Nucleus accumbens (tissue), 56 donors: ENCODE measurements around the gene MLXIPL.
"Not testable (repeated sequence)": the region's sequence is repeated elsewhere in the genome, so short reads cannot be mapped to it uniquely, and the experiment has no call there.

ENCODE experiments used
- DNase-seq, 56 donors: peaks; one replicate each; lab custom pipeline; 2025; lab: John Stamatoyannopoulos, UW

The MLXIPL gene, protein sequence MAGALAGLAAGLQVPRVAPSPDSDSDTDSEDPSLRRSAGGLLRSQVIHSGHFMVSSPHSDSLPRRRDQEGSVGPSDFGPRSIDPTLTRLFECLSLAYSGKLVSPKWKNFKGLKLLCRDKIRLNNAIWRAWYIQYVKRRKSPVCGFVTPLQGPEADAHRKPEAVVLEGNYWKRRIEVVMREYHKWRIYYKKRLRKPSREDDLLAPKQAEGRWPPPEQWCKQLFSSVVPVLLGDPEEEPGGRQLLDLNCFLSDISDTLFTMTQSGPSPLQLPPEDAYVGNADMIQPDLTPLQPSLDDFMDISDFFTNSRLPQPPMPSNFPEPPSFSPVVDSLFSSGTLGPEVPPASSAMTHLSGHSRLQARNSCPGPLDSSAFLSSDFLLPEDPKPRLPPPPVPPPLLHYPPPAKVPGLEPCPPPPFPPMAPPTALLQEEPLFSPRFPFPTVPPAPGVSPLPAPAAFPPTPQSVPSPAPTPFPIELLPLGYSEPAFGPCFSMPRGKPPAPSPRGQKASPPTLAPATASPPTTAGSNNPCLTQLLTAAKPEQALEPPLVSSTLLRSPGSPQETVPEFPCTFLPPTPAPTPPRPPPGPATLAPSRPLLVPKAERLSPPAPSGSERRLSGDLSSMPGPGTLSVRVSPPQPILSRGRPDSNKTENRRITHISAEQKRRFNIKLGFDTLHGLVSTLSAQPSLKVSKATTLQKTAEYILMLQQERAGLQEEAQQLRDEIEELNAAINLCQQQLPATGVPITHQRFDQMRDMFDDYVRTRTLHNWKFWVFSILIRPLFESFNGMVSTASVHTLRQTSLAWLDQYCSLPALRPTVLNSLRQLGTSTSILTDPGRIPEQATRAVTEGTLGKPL

DNA sequence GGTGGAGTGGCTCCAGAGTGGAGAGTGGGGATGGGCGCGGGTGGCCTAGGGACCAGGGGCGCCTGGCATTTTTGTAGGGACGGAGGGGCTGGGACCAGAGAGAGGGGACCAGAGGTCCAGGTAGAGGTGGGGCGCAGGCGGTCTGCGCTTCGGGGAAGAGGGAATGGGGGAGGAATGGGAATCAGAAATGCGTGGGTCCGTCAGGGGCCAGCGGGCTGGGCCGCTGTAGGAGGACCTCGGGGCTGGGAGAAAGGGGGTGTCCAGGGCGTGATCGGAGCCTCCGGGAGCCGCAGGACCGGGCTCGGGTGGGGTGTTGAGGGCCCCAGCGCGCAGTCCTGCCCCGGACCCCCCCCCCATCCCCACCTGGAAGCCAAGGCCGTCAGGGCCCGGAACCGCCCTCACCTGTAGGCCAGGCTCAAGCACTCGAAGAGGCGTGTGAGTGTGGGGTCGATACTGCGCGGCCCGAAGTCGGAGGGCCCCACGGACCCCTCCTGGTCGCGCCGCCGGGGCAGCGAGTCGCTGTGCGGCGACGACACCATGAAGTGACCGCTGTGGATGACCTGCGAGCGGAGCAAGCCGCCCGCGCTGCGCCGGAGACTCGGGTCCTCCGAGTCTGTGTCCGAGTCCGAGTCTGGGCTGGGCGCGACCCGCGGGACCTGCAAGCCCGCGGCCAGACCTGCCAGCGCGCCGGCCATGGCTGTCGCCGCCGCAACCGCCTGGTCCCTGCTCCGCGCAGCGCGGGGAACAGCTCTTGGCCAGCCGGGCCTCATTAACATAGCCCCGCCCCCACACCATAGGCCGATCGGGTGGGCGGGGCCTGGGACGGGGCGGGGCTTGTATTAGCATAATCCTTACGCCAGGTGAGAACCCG, at the start of gene MLXIPL:
MLXIPL (minus strand) TSS at position 725 of the 871 bp plus-strand sequence; CDS start at position 695, 30 bp downstream.
- peak in 20 of 56 donors; percentile 2 to 62 (median 24) for DNase-seq

DNA sequence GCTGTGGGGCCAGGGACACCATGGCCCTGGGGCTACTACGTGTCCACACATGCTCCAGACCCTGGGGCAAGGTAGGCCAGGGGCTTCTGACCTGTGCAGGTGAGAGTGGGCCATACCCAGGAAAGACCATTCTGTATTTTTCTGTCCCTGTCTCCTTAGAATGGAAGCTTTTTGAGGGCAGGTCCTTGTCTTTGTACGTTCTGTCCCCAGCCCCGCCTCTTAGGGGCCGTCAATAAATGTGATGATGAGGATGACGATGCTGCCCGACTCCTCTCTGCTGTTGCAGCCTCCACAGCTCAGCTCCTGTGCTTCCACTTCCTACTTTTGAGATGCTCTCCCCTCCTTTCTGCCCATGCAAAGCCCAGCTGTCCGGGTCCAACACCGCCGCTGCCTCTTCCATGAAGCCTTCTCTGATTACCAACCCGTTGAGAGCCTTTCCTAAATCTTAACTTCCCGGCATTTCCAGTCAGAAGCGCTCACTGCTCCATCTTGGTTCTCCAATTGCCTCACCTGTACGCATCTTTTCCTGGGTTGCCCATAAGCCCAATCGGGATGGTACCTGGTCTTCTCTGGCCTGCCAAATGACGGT, 47.6 kb upstream of the MLXIPL start:
- no peak for DNase-seq

DNA sequence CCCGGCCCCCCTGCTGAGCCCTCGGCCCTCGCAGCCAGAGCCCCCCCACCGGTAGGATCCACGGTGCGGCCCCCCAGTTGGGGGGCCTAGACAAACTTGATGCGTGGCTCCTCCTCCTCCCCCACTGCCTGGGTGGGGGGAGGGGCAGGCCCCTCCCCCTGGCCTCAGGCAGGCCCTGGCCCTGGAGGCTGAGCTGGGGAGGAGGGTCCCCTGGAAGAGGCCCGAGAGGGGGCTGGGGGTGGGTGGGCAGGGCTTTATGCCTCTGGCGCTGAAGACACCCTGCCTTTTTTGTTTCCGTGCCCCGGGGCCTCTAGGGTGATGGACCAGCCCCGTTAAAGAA, 47.0 kb upstream of the MLXIPL start:
- no peak for DNase-seq

DNA sequence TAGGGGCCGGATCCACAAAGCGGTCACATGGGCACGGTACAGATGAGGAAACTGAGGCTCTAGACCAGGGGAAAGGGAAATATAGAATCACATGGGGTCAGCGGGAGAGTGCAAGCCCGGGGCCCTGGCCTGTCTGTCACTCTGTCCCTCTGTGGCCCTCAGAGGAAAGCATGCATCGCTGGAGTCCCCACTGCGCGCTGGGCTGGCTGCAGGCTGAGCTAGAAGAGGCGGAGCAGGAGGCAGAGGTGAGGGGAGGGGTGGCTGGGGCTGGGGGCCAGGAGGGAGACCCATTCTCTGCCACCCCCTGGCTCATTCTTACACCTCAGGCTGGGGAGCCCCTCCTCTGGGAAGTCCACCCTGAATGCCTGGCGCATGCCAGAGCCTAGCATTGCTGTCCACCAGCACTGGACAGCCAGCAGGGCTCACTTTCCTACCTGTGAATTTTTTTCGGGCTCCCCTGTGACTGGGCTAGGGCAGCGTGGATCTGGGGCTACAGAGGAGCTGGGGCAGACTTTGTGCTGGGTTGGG, 45.6 kb upstream of the MLXIPL start:
- no peak for DNase-seq

DNA sequence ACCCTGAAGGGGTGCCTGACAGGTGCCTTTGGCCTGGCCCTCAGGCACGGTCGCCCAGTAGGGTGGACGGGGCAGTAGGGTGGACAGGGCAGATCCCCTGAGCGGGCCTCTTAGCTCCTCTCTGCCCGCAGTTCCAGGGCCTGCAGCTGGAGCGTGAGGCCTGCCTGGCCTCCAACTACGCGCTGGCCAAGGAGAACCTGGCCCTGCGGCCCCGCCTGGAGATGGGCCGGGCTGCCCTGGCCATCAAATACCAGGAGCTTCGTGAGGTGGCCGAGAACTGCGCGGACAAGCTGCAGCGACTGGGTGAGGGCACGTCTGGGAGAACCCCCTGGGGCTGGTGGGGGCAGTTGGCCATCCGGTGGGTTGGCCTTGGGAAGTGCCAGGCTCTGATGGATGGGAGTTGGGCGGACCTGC, 45.0 kb upstream of the MLXIPL start:
- DNase-seq: no peak

DNA sequence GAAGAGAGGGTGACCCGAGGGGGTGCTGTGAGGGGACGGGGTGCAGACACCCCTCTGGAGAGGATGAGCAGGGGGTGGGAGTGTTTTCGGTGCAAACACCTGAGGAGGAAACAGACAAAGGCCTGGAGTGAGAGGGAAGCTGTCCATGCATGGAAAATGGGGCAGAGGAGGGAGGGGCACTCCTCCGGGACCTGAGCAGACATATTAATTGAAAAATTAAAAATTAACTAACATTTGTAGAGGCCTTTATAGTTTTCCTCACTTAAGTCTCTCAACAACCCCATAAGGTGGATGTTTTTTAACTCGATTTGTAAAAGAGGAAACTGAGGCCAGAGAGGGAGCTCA, 44.5 kb upstream of the MLXIPL start:
- DNase-seq: no peak

DNA sequence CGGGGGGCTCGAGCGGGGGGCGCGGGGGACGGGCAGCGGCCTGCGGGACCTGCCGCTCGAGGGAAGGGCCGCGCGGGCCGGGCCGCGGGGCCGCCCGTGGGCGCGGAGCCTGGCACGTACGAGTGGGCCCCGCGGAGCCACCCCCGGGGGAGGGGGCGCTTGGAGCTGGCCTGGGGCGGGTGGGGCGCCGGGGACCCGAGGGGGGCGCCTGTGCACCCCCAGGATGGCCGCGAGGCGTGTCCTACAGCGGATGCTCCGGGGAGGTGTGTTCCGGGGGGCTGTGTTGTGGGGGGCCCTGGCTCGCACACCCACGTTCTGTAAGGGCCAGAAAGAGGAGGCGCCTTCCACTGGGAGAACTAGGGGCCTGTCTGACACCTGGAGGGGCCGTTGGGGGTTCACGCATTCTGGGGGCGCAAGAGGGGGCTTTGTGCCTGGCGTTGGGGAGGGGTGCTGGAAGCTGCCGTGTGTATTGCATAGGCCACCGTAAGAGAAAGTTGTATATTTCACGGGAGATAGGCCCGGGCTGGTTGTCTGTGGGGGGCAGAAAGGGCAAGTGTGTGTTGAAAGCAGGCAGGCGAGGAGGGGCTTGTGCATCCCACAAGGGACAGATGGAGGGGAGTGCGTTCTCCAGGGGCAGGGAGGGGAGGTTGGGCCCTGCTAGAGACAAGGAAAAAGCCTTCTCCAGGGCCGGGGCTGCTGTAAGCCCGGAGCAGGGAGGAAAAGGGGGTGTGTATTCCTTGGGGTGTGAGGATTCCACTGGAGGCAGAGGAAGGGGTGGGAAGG, 44.0 kb upstream of the MLXIPL start:
- DNase-seq: peak in 10 of 56 donors; percentile 3 to 36 (median 16)

DNA sequence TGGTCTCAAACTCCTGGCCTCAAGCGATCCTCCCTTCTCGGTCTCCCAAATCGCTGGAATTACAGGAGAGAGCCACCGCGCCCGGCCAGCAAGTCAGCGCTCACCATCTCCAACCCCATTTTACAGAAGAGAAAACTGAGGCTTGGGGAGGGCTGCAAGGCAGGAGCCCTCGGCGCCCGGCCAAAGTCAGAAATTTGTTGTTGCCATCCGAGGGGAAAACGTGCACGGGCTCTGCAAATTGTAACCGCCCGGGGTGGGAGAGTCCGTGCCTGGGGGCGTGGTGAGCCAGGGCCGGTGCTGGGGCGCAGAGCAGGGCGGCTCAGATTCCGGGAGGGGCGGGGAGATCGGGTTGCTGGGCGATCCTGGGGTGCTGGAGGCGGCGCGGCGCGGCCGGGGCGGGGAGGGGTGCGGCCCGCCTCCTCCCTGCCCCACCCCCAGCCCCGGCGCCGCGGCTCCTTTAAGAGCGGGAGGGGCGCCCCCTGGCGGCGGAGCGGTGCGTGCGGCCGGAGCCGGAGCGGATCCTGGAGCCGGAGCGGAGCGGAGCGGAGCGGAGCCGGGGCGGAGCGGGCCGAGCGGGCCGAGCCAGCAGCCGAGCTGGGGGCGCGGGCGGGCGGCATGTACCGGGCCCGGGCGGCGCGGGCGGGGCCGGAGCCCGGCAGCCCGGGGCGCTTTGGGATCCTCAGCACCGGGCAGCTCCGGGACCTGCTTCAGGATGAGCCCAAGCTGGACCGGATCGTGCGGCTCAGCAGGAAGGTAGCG, 43.2 kb upstream of the MLXIPL start, which contains the start of gene VPS37D:
VPS37D (plus strand) TSS at position 488 of the 759 bp plus-strand sequence; CDS start at position 616, 128 bp downstream.
- DNase-seq: peak in 54 of 56 donors; percentile 31 to 91 (median 71)

DNA sequence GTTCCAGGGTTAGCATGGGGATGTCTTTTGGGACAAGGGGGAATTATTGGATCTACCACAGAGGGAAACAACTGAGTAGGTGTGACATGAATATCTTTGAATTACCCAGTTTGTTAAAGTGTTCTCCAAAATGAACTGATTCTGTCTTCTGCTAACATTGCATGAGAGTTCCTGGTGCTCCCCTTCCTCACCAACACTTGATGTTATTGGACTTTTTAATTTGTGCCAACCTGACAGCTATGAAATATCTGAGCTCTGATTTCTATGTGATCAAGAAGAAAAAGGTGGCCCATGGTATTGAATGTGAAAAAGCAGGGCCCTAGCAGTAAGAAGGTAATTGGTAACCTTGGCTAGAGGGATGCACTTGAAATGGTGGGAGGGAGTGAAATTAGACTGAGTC, 38.7 kb upstream of the MLXIPL start:
- DNase-seq: no peak

DNA sequence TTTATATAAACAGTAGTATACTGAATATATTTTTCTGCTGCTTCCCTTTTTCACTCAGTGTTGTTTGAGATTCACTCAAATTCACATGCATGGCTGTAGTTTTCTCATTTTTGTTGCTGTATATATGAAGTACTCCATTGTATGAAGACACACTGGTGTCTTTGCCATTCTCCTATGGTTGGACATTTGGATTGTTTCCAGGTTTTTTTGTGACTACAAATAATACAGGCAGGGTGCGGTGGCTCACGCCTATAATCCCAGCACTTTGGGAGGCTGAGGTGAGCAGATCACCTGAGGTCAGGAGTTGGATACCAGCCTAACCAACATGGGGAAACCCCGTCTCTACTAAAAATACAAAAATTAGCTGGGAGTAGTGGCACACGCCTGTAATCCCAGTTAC, 36.3 kb upstream of the MLXIPL start:
- not testable (repeated sequence) for DNase-seq

DNA sequence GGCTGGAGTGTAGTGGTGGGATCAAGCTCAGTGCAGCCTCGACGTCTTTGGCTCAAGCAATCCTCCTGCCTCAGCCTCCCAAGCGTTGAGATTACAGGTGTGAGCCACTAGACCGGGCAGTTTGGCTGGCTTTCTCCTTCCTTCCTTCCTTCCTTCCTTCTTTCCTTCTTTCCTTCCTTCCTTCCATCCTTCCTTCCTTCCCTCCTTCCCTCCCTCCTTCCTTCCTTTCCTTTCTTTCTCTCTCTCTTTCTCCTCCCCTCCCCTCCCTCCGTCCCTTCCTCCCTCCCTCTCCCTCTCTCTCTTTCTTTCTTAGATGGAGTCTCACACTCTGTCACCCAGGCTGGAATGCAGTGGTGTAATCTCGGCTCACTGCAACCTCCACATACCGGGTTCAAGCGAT, 35.7 kb upstream of the MLXIPL start:
- DNase-seq: no peak

DNA sequence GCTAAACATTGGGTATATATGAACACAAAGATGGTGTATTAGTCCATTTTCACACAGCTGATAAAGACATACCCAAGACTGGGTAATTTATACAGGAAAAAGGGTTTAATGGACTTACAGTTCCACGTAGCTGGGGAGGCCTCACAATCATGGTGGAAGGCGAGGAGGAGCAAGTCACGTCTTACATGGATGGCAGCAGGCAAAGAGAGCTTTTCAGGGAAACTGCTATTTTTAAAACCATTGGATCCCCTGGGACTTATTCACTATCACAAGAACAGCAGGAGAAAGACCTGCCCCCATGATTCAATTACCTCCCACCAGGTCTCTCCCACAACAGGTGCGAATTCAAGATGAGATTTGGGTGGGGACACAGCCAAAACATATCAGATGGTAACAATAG, 31.0 kb upstream of the MLXIPL start:
- not testable (repeated sequence) for DNase-seq

DNA sequence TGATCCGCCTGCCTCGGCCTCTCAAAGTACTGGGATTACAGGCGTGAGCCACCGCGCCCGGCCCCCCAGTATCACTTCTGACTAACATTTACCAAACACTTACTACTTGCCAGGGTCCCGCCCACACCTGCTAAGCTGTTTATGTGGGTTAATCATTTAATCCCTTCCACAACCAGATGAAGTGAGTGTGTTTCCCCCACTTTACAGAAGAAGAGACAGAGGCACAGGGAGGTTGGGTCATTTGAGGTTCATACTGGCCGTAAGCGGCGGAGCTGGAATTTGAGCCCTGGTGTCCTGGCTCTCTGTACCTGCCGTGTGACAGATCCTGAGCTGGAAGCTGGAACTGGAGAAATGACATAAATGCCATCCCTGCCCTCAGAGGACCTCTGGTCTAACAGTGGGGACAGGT, 28.2 kb upstream of the MLXIPL start:
- DNase-seq: no peak

DNA sequence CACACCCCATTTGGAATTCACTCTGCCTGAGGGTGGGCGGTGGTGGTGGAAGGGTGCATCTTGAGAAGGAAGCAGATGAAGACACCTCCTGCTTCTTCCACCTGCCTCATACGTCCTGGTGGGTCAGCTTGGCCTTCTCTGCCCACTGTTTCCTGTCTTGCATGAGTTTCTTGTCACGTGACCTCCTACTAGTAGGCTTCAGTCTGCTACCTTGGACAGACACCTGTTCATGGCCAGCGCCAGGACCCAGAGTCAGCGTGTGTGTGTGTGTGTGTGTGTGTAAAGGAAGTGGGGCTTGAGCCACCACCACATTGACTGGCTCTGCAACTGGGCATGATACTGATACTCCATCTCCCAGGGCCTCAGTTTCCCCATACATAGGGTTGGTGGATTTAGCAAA, 26.2 kb upstream of the MLXIPL start:
- no peak for DNase-seq

DNA sequence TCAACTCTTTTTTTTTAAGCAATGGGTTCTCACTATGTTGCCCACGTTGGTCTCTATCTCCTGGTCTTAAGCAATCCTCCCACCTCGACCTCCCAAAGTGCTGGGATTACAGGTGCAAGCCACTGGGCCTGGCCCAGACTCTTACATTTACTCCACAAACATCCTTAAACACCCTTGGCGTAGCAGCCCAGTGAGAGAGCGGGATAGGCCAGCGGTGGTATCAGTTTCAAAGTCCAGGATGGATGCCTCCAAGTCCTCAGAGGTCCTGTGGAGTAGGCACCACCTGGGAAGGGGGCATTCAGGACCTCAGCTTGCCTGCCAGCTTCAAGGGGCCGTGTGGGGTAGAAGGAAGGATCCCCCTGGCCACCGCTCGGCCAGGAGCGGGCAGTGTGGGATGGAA, 25.3 kb upstream of the MLXIPL start:
- no peak for DNase-seq

DNA sequence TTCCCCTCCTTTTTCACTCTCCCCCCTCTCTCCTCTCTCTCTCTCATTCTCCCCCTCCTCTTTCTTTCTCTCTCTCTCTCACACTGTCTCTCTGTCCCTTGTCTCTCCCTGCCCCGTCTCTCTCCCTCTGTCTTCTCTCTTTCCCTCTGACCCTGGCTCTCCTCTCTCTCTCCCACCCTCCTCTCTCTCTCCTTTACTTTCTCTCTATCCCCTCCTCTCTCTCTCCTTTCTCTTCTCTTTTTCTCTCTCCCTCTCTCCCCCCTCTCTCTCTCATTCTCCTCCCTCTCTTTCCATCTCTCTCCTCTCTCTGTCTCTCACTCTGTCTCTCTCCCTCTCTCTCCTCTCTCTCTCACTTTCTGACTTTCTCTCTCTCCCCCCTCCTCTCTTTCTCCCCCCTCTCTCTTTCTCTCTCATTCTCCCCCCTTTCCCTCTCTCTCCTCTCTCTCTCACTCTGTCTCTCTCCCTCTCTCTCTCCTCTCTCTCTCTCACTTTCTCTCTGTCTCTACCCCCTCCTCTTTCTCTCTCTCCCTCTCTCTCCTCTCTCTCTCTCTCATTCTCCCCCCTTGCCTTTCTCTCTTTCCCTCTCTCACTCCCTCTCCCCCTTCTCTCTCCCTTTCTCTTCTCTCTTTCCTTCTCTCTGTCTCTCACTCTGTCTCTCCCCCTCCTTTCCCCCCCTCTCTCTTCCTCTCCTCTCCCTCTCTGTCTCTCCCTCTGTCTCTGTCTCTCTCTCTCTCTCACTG, 24.4 kb upstream of the MLXIPL start:
- DNase-seq: no peak

DNA sequence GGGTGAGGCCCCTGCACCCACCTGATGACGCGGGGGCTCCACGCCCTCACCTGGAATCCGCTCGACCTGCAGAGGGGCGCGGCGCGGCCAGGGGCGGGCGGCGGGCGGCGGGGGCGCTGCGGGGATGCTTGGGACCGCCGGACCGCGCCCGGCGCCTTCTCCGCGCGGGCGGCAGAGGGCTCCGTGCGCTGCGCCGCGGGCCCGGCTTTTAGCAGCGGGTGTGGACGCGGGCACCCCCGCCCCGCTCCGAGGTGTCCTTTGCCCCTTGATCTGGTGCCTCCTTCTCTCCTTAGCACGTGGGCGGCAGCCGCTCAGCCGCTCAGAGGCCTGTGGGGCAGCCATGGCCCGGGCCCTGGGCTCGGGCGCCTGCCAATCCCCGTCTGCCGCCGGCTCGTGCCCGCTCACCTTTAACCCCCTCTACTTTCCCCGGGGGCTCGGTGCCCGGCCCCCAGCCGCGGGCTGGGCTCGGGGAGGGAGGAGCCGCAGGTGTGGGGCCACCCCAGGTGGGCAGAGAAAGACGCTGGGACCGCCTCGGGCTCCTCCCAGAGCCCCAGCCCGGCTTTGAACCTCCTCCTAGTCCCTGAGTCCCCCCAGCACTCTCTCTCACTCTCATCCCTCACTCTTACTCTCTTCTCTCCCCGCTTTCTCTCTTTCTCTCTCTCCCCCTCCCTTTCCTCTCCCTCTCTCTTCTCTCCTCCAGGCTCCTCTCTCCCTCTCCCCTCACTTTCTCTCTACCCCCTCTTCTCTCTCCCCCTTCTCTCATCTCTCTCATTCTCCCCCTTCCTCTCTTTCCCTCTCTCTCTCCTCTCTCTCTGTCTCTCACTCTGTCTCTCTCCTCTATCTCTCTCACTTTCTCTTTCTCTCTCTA, 23.6 kb upstream of the MLXIPL start:
- peak in 2 of 56 donors; percentile 15 to 70 for DNase-seq
